Uterus (tissue), 2 donors: Measurements from ENCODE around the gene OTULINL.

Experiments used
- CTCF ChIP-seq, 4 experiments: fragments of 200-600 bp in 2 of 4; fragments of 450-650 bp in 2 of 4; sonication (generic) in 2 of 4; IDR thresholded peaks; one replicate each; pipeline ENCODE4 v1.5.1; 2016 to 2019; ENCODE audit warnings: antibody characterized with exemption in 4 of 4, mild to moderate bottlenecking in 2 of 4, moderate library complexity in 1 of 4
- POLR2A ChIP-seq, 2 donors: fragments of 450-650 bp; IDR thresholded peaks; one replicate each; pipeline ENCODE4 v1.6.1; 2016; ENCODE audit warnings: antibody characterized with exemption in 2 of 2, mild to moderate bottlenecking in 1 of 2, moderate library complexity in 1 of 2

GRCh38 chr5:14660833-14661232 lies 79.2 kb downstream of the OTULINL start:
- no peak for TF ChIP-seq CTCF (IDR thresholded peaks at IDR 0.05)
- no peak for TF ChIP-seq POLR2A (IDR thresholded peaks at IDR 0.05)
